Measurements from ENCODE around the gene TMEM62. TPM values are rescaled to one million over a fixed set of nuclear protein-coding genes. Genes with fewer than 3 reads are reported as not detected.

TMEM62 gene
- total and polyA plus RNA-seq, 9 of the 15 experiments (the other 6 are each of a cell fraction or from before 2014, with no cell fraction given) = 4.4 to 16.6 (median 11.1) TPM

- TF ChIP-seq, protein P1, sequence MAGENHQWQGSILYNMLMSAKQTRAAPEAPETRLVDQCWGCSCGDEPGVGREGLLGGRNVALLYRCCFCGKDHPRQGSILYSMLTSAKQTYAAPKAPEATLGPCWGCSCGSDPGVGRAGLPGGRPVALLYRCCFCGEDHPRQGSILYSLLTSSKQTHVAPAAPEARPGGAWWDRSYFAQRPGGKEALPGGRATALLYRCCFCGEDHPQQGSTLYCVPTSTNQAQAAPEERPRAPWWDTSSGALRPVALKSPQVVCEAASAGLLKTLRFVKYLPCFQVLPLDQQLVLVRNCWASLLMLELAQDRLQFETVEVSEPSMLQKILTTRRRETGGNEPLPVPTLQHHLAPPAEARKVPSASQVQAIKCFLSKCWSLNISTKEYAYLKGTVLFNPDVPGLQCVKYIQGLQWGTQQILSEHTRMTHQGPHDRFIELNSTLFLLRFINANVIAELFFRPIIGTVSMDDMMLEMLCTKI (IDR thresholded peaks at IDR 0.05; ENCODE audit: partially characterized antibody) = no peak
- TF ChIP-seq ETV6 (IDR thresholded peaks at IDR 0.05; ENCODE audit: borderline replicate concordance in 1 of 2, low read depth in 2 of 2, low read length in 1 of 2) (no peak), ETV6 (CRISPR knock-in tag; IDR thresholded peaks at IDR 0.05; ENCODE audit: borderline replicate concordance) (no peak), ZNF212 (CRISPR knock-in tag; IDR thresholded peaks at IDR 0.05) (no peak), MYC (IDR thresholded peaks at IDR 0.05; ENCODE audit: low read depth, low read length) (no peak), MYC (CRISPR knock-in tag; IDR thresholded peaks at IDR 0.05; ENCODE audit: borderline replicate concordance, low read depth) (no peak), HNRNPH1 (optimal IDR thresholded peaks at IDR 0.05; ENCODE audit: low read depth, low read length) (no peak), ZNF140 (CRISPR knock-in tag; IDR thresholded peaks at IDR 0.05) (no peak), KAT8 (IDR thresholded peaks at IDR 0.05; ENCODE audit: low read depth) (no peak), ATF7 (IDR thresholded peaks at IDR 0.05) (0 out of 2 replicates have a peak, but pooled peaks have one; percentile 28), MAFK (IDR thresholded peaks at IDR 0.05; ENCODE audit: low read length) (0 out of 2 replicates have a peak, but pooled peaks have one; percentile 1), TEAD2 (tag; IDR thresholded peaks at IDR 0.05) (no peak), ZBTB7A (IDR thresholded peaks at IDR 0.05; ENCODE audit: borderline replicate concordance, control insufficient read depth, low read depth, low read length) (peak; percentile 62; the same call in 1 of the 2 replicates), JUND (IDR thresholded peaks at IDR 0.05; ENCODE audit: borderline replicate concordance, low read depth, low read length) (peak; percentile 58; the same call in 1 of the 2 replicates), JUND (tag; IDR thresholded peaks at IDR 0.05; ENCODE audit: borderline replicate concordance, low read depth, low read length) (no peak; the same call in 2 of the 3 replicates), KLF1 (tag; IDR thresholded peaks at IDR 0.05) (no peak), KDM2B (CRISPR knock-in tag; IDR thresholded peaks at IDR 0.05) (no peak), NEUROD1 (IDR thresholded peaks at IDR 0.05; ENCODE audit: borderline replicate concordance, low read depth, low read length, partially characterized antibody) (no peak)
- TF ChIP-seq, protein P2, sequence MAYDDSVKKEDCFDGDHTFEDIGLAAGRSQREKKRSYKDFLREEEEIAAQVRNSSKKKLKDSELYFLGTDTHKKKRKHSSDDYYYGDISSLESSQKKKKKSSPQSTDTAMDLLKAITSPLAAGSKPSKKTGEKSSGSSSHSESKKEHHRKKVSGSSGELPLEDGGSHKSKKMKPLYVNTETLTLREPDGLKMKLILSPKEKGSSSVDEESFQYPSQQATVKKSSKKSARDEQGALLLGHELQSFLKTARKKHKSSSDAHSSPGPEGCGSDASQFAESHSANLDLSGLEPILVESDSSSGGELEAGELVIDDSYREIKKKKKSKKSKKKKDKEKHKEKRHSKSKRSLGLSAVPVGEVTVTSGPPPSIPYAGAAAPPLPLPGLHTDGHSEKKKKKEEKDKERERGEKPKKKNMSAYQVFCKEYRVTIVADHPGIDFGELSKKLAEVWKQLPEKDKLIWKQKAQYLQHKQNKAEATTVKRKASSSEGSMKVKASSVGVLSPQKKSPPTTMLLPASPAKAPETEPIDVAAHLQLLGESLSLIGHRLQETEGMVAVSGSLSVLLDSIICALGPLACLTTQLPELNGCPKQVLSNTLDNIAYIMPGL (CRISPR knock-in tag; IDR thresholded peaks at IDR 0.05) = no peak
- TF ChIP-seq, protein P3, sequence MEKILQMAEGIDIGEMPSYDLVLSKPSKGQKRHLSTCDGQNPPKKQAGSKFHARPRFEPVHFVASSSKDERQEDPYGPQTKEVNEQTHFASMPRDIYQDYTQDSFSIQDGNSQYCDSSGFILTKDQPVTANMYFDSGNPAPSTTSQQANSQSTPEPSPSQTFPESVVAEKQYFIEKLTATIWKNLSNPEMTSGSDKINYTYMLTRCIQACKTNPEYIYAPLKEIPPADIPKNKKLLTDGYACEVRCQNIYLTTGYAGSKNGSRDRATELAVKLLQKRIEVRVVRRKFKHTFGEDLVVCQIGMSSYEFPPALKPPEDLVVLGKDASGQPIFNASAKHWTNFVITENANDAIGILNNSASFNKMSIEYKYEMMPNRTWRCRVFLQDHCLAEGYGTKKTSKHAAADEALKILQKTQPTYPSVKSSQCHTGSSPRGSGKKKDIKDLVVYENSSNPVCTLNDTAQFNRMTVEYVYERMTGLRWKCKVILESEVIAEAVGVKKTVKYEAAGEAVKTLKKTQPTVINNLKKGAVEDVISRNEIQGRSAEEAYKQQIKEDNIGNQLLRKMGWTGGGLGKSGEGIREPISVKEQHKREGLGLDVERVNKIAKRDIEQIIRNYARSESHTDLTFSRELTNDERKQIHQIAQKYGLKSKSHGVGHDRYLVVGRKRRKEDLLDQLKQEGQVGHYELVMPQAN (IDR thresholded peaks at IDR 0.05; ENCODE audit: borderline replicate concordance) = no peak
- TF ChIP-seq, protein P4, sequence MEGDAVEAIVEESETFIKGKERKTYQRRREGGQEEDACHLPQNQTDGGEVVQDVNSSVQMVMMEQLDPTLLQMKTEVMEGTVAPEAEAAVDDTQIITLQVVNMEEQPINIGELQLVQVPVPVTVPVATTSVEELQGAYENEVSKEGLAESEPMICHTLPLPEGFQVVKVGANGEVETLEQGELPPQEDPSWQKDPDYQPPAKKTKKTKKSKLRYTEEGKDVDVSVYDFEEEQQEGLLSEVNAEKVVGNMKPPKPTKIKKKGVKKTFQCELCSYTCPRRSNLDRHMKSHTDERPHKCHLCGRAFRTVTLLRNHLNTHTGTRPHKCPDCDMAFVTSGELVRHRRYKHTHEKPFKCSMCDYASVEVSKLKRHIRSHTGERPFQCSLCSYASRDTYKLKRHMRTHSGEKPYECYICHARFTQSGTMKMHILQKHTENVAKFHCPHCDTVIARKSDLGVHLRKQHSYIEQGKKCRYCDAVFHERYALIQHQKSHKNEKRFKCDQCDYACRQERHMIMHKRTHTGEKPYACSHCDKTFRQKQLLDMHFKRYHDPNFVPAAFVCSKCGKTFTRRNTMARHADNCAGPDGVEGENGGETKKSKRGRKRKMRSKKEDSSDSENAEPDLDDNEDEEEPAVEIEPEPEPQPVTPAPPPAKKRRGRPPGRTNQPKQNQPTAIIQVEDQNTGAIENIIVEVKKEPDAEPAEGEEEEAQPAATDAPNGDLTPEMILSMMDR (IDR thresholded peaks at IDR 0.05 in 2 of 3, conservative IDR thresholded peaks at IDR 0.05 in 1 of 3; ENCODE audit: insufficient read depth in 2 of 3, low read depth in 1 of 3, low read length in 3 of 3) = peak; percentile 46 to 62 (median 51)
These were observed 85.7 kb downstream of the TMEM62 start (continued) for GRCh38 chr15:43218908-43219706.

Measured in K562 (cell line).